NCI-H1105 (cell line): ENCODE results near the gene DPP6.

Source experiments
- DNase-seq: peaks from one replicate; lab custom pipeline; 2025; lab: John Stamatoyannopoulos, UW

DPP6 gene

DNA sequence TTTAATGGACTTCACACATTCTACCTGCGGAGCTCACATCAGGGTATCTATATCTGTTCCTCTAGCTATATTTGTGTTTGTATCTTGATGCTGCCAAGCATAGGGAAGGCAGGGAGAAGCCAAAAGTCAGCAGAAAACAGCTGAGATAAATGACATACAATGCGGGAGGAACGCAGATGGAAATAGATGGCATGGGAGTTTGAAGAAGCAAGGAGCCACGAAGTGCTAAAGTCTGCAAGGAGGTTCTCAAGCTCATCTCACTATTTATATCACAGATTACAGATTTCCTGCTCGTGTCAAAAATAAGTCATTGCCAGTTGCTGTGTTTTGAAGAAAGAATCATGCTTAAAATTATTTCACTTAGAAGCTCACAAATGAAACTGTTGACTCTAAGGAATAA lies 180.5 kb downstream of the DPP6 start:
- no peak for DNase-seq

DNA sequence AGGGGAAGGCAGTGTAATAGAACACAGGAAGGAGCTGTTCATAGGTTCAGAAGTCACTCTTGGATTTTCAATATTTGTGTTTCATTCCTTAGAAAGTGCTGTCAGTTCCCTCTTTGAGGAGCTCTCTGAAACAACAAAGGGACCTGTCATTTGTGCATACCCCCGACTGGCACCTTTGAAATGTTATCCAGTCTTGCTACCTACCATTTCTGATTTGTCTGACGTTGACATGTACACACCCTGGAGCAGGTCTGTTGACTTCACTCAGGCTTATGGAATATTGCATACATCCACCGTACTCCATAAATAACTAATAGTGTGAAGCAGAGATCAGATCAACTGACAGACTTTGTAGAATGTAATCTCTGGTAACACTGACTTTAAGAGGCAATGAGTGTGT lies 189.8 kb downstream of the DPP6 start:
- DNase-seq = no peak

DNA sequence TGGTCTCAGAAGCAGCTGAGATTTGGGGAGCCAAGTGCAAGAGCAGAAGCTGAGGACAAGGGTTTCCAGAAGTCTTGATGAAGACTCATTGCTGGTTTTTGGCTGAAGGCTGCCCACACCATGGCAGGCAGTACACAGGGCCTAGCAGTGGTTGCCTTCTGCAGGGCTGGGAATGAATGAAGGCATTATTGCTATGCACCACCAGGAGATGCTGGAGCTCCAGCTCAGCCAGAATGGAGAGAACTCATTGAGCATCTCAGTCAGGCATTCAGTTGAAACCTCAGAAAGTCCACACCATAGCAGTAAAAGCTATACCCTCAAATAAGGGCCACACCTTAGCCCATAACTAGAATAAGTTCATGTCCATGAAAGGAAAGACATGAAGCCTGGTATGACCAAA lies 190.5 kb downstream of the DPP6 start:
- no peak for DNase-seq

DNA sequence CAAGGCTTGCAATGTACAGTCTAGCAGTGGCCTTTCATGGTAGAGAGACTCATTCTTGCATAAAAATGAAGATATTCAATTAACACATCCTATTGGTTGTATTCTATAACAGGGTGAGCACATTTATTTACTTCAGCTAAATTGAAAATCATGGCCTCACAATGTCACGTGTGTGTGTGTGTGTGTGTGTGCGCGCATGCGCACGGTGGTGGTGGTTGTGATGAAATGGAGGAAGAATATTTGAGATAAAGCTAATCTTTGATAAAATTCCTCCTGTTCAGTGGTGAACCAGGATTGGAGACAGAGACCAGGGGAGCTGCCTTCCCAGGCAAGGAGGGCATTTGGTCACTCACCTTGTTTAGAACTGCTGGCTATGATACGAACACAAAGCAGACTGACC lies 199.8 kb downstream of the DPP6 start:
- DNase-seq = no peak

DNA sequence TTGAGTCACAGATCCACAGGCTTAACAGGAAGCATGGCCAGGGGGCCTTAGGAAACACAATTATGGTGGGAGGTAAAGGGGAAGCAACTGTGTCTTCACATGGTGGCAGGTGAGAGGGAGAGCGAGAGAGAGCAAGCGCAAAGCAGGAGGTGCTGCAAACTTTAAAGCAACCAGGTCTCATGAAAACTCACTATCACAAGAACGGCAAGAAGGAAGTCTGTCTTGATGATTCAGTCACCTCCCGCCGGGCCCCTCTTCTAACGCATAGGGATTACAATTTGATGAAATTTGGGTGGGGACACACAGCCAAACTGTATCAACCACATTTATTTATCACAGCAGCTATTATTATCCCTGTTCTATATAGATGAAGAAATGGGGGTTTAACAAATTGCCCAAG lies 201.6 kb downstream of the DPP6 start:
- no peak for DNase-seq

DNA sequence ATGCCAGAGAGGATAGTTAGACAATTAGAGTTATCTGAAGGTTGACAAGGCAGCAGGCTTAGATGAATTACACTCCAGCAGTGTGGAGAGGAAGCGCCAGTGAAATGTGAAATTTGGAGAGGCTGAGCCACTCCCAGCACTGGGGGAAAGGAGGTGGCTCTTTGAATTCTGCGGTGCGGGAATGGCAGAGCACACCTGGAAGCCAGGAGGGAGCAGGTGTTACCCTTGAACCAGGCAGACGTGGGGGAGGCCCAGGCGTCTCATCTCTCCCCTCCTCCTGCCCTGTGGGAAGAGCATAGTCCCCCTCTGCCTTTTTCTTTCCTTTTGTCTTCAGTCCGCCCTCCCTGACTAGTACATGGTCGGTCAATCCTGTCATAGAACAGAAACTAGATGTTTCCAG lies 203.1 kb downstream of the DPP6 start:
- DNase-seq = peak; percentile 87

DNA sequence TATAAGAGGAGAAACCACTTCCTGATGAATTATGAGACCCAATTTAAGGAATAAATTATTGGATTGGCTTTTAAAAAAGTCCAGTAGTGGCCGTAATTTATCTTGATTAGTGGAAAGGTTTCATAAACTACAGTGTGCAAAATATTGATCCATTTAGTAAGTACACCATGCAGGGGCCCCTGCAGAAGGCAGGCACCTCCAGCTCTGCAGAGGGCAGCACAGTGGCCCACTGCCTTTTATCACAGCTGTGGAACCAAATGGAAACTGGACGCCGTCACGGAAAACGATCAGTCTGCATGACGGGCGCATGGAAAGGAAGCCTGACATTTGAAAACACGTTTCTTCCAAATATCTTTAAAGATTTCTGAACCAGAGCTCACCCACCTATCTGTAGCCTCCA lies 204.0 kb downstream of the DPP6 start:
- DNase-seq = no peak

DNA sequence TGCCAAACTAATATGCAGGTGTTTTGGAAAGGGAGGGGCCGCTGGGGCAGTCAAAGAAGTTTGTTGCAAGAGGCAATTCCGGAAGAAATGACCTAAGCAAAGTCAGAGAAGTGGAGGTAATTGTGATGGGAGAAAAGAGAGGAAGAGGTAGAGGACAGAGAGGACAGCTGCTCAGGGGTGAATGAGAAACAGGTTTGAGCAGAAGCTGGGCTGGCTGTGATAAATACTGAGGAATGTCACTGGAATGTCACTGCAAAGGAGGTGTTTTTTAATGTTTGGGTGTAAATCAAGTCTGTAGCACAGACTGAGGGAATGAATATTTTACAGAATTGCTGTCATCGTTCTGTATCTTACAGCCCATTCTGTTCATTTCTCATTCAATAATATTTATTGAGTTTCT lies 207.2 kb downstream of the DPP6 start:
- no peak for DNase-seq

DNA sequence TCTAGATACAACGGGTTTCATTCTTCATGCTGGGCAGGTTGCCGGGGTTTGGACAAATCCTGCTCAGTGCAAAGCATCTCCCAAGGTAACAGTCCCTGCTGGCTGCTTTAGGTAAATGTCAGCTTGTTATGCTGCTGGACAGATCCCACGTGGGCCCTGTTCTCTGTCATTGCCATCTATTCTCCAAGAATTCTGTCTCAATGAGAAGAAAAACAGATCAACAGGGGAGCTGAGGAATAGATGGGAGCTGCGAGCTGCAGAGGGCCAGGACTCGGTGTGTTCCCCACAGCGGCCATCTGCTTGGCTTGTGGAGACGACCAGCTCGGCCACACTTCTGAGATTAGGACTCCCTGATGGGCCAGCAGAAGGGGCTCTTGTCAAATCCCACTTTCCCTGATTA lies 235.2 kb downstream of the DPP6 start:
- no peak for DNase-seq

DNA sequence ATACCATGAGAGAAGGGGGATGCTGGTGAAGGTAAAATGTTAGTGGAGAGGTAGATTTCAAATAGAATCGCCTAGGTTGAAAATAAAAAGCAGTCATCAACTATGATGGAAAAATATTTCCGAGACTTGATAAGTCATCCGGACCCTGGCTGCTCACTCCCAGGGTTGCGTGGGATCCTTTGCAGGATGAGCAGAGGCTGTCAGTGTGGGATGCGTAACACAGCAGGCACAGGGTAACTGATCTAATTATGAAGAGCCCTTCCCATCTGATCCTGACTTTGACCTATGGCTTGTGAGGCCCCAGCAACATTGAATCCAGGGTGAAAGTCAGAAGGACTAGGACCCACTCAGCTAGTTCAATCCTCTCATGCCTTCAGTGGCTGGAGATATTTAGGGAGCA lies 236.9 kb downstream of the DPP6 start:
- no peak for DNase-seq

DNA sequence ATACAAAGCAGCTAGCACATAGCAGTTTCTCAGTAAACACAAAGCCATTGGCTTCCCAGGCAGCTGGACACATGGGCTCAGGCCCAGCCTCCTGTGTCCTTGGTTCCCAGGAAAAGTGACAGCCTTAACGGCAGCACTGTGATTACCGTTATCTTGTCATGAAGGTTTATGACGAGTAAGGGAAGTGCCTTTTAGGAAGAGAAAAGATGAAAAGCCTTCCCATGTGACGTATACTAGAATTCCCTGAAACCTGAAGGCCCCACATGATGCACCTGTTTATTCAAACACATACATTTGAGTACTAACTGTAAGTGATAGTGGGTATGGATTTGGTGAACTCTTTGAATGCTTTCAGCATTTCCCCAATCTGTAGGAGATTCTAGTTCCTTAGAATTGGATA lies 244.2 kb downstream of the DPP6 start:
- no peak for DNase-seq

DNA sequence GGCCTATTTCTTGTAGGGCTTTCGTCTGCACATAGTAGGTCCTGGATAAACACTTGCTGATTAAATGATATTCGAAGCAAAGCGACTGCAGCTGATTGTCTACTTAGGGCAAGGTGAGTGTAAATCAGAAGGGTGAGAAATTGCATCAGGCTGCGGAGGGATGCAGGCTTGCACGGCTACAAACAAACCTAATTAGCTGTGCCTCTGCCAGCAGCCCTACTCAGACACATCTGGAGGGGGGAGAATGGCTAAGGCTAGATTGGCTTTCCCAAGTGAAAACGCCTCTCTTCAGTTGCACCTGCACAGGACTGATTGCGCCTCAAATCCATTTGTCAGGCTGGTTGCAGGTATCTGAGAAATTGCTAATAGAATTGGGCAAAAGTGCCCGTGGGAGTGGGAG lies 247.5 kb downstream of the DPP6 start:
- no peak for DNase-seq

DNA sequence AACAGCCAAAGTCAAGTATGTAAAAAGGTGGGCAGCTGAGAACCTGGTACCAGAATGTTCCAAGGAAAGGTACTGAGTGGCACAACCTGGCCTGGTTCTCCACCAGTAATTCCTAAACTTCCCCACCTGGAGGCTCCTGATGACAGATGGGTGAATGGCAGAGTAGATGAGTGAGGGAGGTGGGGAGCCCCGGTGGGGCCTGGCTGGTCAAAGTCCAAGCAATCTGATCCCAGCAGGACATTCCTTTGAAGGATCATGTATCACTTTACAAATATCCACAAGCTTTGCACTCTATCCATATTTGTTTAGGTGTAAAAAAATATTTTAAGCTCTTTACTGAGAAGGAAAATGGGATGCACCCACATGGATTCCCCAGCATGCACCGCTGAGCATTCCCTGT lies 250.2 kb downstream of the DPP6 start:
- no peak for DNase-seq

DNA sequence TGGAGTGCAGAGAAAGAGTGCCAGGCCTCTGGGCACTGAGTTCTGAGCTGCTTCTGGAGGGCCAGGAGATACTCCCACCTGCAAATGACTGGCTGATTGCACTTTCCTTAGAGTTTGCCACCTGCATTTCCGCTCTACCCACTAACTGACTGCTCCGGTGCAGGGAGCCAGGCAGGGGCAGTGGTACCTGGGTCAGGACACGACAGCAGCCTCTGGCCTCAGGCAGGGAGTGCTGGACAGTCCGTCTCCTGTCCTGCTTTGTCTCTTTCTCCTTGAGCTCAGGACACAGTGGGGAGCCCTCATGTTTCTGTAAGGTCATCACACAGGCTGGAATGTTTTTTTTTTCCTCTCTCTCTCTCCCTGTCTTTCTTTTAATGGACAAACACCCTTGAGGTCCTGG lies 252.0 kb downstream of the DPP6 start:
- no peak for DNase-seq

DNA sequence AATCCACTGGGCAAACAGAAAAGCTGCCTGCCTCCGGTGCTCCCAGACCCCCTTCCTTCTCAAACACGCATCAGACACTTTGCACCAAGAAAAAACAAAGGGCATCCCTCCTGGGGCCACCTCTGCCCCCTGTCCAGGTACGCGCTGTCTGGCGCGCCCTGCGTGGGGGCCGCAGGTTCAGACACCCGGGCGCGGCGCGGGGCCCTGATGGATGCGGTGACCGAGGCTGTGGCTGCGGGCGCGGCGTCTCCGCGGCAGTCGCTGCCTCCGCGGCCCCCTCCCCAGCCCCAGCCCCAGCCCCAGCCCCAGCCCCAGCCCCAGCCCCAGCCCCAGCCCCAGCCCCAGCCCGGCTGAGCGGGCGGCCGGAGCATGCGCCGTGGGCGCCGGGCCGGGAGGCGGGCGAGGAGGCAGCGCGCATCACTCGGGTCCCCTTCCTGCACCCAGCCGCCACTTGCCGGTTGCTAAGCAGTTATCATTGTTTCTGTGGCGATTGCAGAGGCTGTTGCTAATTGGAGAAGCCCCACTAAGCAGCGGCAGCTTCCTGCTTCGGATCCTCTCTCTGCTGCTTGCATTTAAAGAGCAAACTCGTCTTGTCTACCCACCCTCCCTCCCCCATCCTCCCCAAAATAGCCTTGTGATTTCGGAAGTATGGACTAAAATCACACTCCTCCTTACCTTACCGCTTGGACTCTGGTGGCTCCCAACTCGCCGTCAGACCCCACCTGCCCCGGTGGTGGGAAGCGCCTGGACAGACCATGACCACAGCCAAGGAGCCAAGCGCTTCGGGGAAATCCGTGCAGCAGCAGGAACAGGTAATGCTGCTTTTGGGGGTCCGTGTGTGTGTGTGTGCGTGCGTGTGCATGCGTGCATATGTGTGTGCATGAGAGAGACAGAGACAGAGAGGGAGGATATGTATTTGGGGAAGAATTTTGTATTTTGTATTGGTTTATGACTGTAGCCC lies 252.8 kb downstream of the DPP6 start:
- no peak for DNase-seq

DNA sequence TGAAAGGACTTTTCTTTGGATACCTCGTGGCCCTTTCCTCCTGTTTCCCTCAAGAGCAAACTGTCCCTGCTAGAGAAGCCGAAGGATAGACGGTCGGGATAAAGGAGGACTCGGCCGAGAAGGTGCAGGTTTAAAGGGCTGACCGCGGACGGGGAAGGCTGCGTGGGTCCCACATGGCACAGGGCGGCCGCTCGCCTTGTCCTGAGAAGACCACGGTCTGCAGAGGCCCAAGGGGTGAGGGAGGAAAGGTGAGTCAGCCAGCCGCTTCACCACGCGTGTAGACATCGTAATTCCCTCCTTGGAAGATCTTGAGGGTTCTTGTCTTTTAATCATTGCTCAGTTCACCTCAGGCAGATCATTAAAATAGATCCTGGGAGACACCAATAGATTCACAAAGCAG lies 253.8 kb downstream of the DPP6 start:
- no peak for DNase-seq

DNA sequence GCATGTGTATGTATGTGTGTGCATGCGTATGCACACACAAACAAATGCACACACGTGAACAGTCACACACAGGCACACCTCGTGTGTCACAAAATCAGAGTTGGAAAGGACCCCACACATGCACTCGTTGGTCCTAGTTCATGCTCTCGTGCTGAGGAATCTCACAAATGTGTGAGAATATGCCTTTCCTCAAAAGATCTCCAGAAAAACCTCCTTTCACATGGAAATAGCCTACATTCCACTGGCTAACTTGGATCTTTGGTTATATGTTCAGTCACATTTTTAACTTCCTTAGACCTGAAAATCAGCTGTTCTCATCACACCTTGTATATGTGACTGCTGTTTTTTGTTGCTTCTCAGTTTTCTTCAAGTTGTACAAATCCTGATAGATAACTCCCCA lies 256.7 kb downstream of the DPP6 start:
- no peak for DNase-seq

DNA sequence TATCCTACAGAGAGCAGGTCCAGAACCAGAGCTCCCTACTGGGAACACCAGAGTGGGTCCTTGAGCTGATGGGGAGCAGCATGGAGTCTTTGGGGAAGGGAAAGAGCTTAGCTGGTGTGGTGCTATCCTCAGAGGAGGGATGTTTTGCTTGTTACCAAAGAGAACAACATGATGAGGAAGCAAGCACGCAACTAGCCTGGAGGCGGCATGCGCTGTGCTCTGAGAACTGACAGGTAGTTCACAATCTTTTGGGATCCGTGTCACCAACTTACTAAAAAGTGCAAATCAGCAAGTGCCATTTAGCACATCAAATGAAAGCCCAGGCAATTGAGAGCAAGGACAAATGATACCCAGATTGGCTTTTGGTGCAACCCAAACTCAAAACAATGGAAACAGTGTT lies 257.9 kb downstream of the DPP6 start:
- no peak for DNase-seq

DNA sequence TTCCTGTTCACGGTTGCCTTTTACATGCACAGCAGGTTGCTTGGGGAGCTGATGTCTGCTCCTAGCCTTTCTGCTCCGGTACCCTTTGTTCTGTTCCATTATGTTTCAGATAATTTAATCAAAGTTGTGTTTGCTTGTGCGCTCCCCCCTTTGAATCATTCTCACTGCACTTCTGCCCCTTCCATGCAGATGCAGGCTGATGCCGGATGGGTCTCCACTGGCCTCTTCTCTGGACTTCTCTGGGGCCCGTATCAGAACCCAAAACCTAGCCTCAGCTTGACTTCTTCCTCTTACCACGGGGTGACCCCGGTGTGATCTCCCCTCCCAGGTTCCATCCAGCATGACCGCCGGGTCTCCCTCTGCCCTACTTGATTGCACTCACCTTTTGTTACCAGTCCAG lies 272.0 kb downstream of the DPP6 start:
- no peak for DNase-seq

DNA sequence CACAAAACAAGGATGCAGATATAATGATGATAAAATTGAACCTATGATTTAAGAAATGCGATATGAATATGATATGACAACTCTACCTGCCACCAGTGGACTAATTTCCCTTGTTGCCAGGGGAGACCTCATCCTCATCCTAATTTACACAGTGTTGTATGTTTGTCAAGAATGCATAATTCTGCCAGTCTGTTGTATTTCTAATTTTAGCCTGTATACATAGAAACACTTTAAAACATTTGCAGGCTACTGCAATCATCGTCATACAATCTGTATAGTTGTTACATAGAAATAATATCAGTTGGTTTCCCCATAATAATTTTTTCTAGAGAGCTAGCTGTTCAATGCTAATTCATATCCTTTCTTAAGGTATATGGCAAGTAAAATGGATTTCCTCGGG lies 274.2 kb downstream of the DPP6 start:
- no peak for DNase-seq

DNA sequence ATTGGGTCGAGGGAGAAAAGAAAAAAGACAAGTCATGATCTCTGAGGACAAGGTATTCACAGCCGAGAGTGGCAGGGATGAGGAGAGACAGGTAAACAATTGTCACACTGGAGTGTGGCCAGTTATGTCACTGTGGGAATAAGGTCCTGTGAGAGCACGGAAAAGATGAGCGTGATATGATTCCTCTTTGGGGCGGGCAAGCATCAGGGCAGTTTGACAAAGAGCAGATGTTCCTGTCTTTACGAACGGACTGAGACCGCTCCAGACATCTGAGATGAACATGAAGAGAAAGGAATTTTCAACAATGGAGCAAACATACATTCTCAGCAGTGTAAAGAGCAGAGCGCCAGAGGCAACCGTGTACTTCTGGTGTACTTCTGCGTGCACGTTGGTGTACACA lies 278.1 kb downstream of the DPP6 start:
- DNase-seq = no peak

DNA sequence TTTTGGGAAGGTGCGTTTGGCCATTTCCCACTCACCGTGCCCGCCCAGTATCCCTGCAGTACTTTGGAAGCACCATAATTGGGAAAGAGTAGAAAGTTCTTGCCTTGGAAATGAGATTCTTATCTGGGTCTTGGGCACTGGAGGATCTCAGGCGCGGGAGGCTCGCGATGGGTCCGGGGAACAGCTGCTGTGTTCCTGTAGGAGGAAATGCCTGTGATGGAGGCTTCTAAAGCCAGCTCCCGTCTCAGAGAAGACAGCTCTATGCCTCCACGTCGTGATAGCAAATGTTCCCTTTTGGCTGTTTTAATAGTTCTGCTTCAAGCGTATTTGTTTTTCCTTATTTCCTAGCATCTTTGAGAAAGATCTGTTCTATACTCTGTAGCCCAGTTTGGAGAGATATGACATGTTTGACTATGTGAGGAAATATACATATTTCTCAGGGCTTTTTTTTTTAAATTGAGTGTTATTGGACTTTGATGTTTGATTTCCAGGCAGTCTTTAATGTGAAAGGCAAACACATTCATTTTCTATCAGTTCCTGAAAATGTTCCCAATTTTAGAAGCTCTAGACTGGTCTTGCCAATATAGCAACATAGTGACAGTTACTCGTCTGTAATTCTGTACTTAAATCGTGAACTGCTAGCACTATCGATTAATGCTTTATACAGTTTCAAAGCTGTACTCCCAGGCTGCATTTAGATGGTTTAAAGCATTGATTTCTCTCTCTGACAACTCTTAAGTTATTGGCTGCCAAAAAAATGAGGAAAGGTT lies 280.8 kb downstream of the DPP6 start:
- no peak for DNase-seq

DNA sequence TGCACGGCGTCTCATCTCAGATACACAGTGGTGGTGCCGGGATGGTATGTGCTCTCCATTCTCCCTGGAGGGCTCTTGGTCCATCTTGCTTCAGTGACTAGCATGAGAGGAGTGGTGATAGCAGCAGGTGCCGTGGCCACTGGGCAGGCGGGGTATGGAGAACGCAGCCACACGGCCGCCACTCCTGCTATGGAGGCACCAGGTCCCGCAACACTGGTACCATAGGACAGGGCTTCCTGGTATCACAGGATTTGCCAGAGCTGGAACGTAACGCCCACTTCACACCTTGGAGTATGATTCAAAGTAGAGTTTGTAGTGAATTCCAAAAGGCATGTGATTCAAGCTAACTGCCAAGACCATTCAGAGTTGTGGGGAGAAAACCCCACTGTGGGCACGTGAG lies 284.1 kb downstream of the DPP6 start:
- DNase-seq = no peak
